Memory B cell (primary cell): Measurements from ENCODE around the gene NSMCE1.
"Not testable (repeated sequence)": the region's sequence is repeated elsewhere in the genome, so short reads cannot be mapped to it uniquely, and the experiment has no call there.

Experiments used
- ATAC-seq: fragments of 150-1000 bp; cut with Tn5 transposase; 2 replicates; pipeline ENCODE4 v1.10.0; 2021; ENCODE audit warnings: low read depth, mild to moderate bottlenecking, moderate library complexity
- DNase-seq, 2 donors: peaks; one replicate each; pipeline ENCODE4 v3.0.0; 2022; ENCODE audit warnings: low spot score in 2 of 2
- H3K27ac Mint-ChIP-seq: one replicate; pipeline ENCODE4 v1.8.0; 2022; ENCODE audit warnings: mild to moderate bottlenecking, moderate library complexity, mixed read lengths
- H3K27me3 Mint-ChIP-seq: one replicate; pipeline ENCODE4 v1.8.0; 2022; ENCODE audit warnings: mixed read lengths
- H3K36me3 Mint-ChIP-seq: one replicate; pipeline ENCODE4 v1.8.0; 2022; ENCODE audit warnings: mild to moderate bottlenecking, mixed read lengths
- H3K4me1 Mint-ChIP-seq: one replicate; pipeline ENCODE4 v1.8.0; 2022; ENCODE audit warnings: mixed read lengths
- H3K4me3 Mint-ChIP-seq: one replicate; pipeline ENCODE4 v1.8.0; 2022; ENCODE audit warnings: mild to moderate bottlenecking, moderate library complexity, mixed read lengths
- H3K9me3 Mint-ChIP-seq: one replicate; pipeline ENCODE4 v1.8.0; 2022; ENCODE audit warnings: mixed read lengths

NSMCE1 gene

GRCh38 chr16:27208081-27208680, 60.4 kb downstream of the NSMCE1 start:
- ATAC-seq (no peak), DNase-seq (no peak)
- H3K4me3 Mint-ChIP-seq = no peak overlapping the region
- H3K9me3 Mint-ChIP-seq = no peaks in the 10 kb centered on the region
- peaks cover 3% of the 10 kb centered on the region for H3K36me3 Mint-ChIP-seq
- peaks cover 4% of the 10 kb centered on the region for H3K4me1 Mint-ChIP-seq
- H3K27me3 Mint-ChIP-seq = no peaks in the 10 kb centered on the region
- H3K27ac Mint-ChIP-seq = no peak overlapping the region

GRCh38 chr16:27207121-27207520, 61.5 kb downstream of the NSMCE1 start:
- H3K4me1 Mint-ChIP-seq, H3K27ac Mint-ChIP-seq, H3K4me3 Mint-ChIP-seq, ATAC-seq, H3K9me3 Mint-ChIP-seq, H3K27me3 Mint-ChIP-seq, DNase-seq, H3K36me3 Mint-ChIP-seq: not testable (repeated sequence)

DNA sequence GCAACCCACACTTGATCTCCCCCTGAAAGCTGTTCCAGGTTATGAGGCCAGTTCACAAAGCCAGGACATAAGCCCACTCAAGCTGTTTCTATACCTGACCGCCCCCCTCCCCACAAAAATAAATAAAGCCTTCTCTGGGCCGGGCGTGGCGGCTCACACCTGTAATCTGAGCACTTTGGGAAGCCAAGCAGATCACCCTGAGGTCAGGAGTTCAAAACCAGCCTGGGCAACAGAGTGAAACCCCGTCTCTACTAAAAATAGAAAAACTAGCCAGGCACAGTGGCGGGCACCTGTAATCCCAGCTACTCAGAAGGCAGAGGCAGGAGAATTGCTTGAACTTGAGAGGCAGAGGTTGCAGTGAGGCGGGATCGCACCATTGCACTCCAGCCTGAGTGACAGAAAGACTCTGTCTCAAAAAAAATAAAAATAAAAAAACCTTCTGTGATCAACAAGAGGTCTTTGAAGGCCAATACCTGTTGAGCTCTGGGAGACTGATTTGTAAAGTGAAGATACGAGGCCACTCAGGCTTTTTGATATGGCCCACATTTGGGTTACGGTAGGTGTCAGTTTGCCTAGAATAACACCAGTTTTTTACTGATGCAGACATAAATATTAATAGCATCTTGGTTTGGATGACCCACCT, 63.0 kb downstream of the NSMCE1 start:
- DNase-seq (no peak), ATAC-seq (no peak)
- no peaks in the 10 kb centered on the region for H3K9me3 Mint-ChIP-seq
- H3K27me3 Mint-ChIP-seq = no peaks in the 10 kb centered on the region
- H3K36me3 Mint-ChIP-seq = peaks cover 3% of the 10 kb centered on the region
- peaks cover 9% of the 10 kb centered on the region for H3K4me1 Mint-ChIP-seq
- no peak overlapping the region for H3K27ac Mint-ChIP-seq
- H3K4me3 Mint-ChIP-seq = no peak overlapping the region

GRCh38 chr16:27204312-27204915, 64.2 kb downstream of the NSMCE1 start:
- H3K4me3 Mint-ChIP-seq = peak overlapping the region; percentile 93
- peaks cover 20% of the 10 kb centered on the region for H3K4me1 Mint-ChIP-seq
- H3K27me3 Mint-ChIP-seq = no peaks in the 10 kb centered on the region
- no peaks in the 10 kb centered on the region for H3K9me3 Mint-ChIP-seq
- H3K27ac Mint-ChIP-seq = peak overlapping the region; percentile 97
- H3K36me3 Mint-ChIP-seq = peaks cover 1% of the 10 kb centered on the region
- no peak for ATAC-seq
- DNase-seq = no peak

- Mint-ChIP-seq H3K36me3 (peaks cover 1% of the 10 kb centered on the region), H3K4me3 (peak within 1 kb of the TSS; percentile 93), H3K4me1 (peaks cover 25% of the 10 kb centered on the region), H3K27ac (peak within 1 kb of the TSS; percentile 97), H3K9me3 (peaks cover 2% of the 10 kb centered on the region), H3K27me3 (no peaks in the 10 kb centered on the region)
- peak; percentile 97 to 98 for DNase-seq
- ATAC-seq = peak; percentile 84
These were observed 64.9 kb downstream of the NSMCE1 start, which contains the start of gene KDM8 for GRCh38 chr16:27203507-27204311. Gene KDM8 (plus strand): TSS chr16:27203526. CDS start chr16:27210124, 6,598 bp downstream.

- DNase-seq (no peak), ATAC-seq (peak; percentile 62)
- H3K9me3 Mint-ChIP-seq = peaks cover 2% of the 10 kb centered on the region
- peaks cover 27% of the 10 kb centered on the region for H3K4me1 Mint-ChIP-seq
- H3K4me3 Mint-ChIP-seq = peak overlapping the region; percentile 93
- peak overlapping the region; percentile 97 for H3K27ac Mint-ChIP-seq
- no peaks in the 10 kb centered on the region for H3K27me3 Mint-ChIP-seq
- H3K36me3 Mint-ChIP-seq = peaks cover 1% of the 10 kb centered on the region
These were observed 65.6 kb downstream of the NSMCE1 start for GRCh38 chr16:27202923-27203506.

- H3K36me3 Mint-ChIP-seq, DNase-seq: not testable (repeated sequence)
- H3K4me3 Mint-ChIP-seq = peak overlapping the region; percentile 6
These were observed 67.7 kb downstream of the NSMCE1 start for GRCh38 chr16:27200914-27201313.

GRCh38 chr16:27199736-27200135, 68.8 kb downstream of the NSMCE1 start:
- peaks cover 4% of the 10 kb centered on the region for H3K27me3 Mint-ChIP-seq
- peak overlapping the region; percentile 54 for H3K4me3 Mint-ChIP-seq
- peak overlapping the region; percentile 48 for H3K27ac Mint-ChIP-seq
- peak; percentile 33 for ATAC-seq
- peaks cover 33% of the 10 kb centered on the region for H3K4me1 Mint-ChIP-seq
- DNase-seq = peak in 1 of 2 donors; percentile 43
- H3K36me3 Mint-ChIP-seq = peaks cover 1% of the 10 kb centered on the region
- peaks cover 3% of the 10 kb centered on the region for H3K9me3 Mint-ChIP-seq

More at GRCh38 chr16:27200914-27201313, 67.7 kb downstream of the NSMCE1 start:
- not testable (repeated sequence) for H3K9me3 Mint-ChIP-seq, H3K27me3 Mint-ChIP-seq, ATAC-seq, H3K27ac Mint-ChIP-seq
- peaks cover 33% of the 10 kb centered on the region for H3K4me1 Mint-ChIP-seq

- Mint-ChIP-seq H3K27me3 (peaks cover 4% of the 10 kb centered on the region), H3K4me1 (peaks cover 31% of the 10 kb centered on the region), H3K36me3 (peaks cover 1% of the 10 kb centered on the region), H3K9me3 (peaks cover 3% of the 10 kb centered on the region), H3K4me3 (no peak overlapping the region), H3K27ac (peak overlapping the region; percentile 48)
- ATAC-seq (no peak), DNase-seq (no peak)
These were observed 69.4 kb downstream of the NSMCE1 start for GRCh38 chr16:27199235-27199586.

- Mint-ChIP-seq H3K27me3 (peaks cover 4% of the 10 kb centered on the region), H3K36me3 (no peaks in the 10 kb centered on the region), H3K27ac (peak overlapping the region; percentile 48), H3K9me3 (peaks cover 3% of the 10 kb centered on the region), H3K4me3 (no peak overlapping the region), H3K4me1 (peaks cover 29% of the 10 kb centered on the region)
- ATAC-seq (no peak), DNase-seq (no peak)
These were observed 69.9 kb downstream of the NSMCE1 start for GRCh38 chr16:27198451-27199234.

GRCh38 chr16:27197004-27197403, 71.6 kb downstream of the NSMCE1 start:
- ATAC-seq (no peak), DNase-seq (no peak)
- Mint-ChIP-seq H3K4me1 (peaks cover 29% of the 10 kb centered on the region), H3K36me3 (no peaks in the 10 kb centered on the region), H3K9me3 (peaks cover 3% of the 10 kb centered on the region), H3K27me3 (peaks cover 4% of the 10 kb centered on the region), H3K4me3 (no peak overlapping the region), H3K27ac (peak overlapping the region; percentile 14)

GRCh38 chr16:27195941-27196595, 72.5 kb downstream of the NSMCE1 start:
- DNase-seq = no peak
- Mint-ChIP-seq H3K27me3 (peaks cover 4% of the 10 kb centered on the region), H3K4me1 (peaks cover 29% of the 10 kb centered on the region), H3K27ac (no peak overlapping the region), H3K4me3 (no peak overlapping the region), H3K36me3 (no peaks in the 10 kb centered on the region), H3K9me3 (peaks cover 3% of the 10 kb centered on the region)
- no peak for ATAC-seq
